Stimulated activated CD8-positive, alpha-beta memory T cell treated with anti-CD3 and anti-CD28 coated beads, Interleukin-2, amount 100 ng/mL, for 1 hour (primary cell): ENCODE results near the gene LTK.

Experiments
- DNase-seq, 2 donors: peaks; one replicate each; pipeline ENCODE4 v3.0.0-alpha.2; 2020; ENCODE audit warnings: low read depth in 2 of 2

Gene LTK

DNA sequence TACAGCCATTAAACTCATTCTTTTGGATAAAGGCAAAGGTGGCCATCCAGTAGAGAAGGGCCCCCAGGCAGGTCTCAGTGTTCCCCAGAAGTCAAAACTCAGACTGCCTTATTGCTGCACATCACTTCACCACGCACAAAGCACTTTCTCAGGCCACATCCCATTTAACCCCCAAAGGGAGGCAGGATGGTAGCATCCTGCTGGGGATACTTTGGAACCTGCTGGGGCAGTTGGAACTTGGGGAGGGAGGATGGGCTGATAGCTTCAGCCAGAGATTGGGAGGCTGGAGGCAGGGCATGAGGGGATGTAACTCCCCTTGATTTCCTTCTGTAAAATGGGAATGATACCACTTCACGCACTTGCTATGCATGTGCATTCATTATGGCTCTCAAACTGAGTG, 15.0 kb downstream of the LTK start:
- no peak for DNase-seq

GRCh38 chr15:41495736-41496599, 17.7 kb downstream of the LTK start:
- no peak for DNase-seq

GRCh38 chr15:41494922-41495735, 18.5 kb downstream of the LTK start:
- DNase-seq, result no peak

DNA sequence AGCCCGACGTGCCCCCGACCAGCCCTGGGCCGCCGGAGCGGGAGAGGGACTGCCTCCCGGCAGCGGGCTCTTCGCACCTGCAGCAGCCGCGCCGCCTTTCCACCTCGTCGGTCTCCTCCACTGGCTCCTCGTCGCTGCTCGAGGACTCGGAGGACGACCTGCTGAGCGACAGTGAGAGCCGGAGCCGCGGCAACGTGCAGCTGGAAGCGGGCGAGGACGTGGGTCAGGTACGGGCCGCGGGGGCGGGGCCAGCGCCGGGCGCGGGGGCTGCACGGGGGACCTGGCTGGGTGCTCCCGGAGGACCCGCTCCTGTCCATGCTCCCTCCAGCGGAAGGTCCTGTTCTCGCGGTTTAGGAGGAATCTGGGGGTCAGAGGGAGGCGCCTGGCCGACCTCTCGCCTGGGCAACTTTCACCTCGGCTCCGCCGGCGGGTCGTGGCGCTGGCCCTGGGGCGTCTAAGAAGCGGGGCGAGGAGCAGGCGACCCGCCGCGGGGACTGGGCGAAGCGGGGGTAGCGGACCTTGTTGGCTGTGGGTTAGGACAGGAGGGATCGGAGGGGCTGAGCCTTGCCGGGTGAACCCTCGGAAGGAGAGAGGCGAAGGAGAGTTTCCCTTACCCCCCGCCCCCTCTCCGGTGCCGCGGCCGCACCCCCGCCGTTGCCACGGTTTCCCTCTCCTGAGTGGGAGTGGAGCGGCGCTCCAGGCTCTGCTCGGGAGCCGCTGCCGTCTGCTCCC, 19.3 kb downstream of the LTK start:
- no peak for DNase-seq

- DNase-seq, result no peak
Measured at GRCh38 chr15:41493902-41494189, 19.8 kb downstream of the LTK start.

DNA sequence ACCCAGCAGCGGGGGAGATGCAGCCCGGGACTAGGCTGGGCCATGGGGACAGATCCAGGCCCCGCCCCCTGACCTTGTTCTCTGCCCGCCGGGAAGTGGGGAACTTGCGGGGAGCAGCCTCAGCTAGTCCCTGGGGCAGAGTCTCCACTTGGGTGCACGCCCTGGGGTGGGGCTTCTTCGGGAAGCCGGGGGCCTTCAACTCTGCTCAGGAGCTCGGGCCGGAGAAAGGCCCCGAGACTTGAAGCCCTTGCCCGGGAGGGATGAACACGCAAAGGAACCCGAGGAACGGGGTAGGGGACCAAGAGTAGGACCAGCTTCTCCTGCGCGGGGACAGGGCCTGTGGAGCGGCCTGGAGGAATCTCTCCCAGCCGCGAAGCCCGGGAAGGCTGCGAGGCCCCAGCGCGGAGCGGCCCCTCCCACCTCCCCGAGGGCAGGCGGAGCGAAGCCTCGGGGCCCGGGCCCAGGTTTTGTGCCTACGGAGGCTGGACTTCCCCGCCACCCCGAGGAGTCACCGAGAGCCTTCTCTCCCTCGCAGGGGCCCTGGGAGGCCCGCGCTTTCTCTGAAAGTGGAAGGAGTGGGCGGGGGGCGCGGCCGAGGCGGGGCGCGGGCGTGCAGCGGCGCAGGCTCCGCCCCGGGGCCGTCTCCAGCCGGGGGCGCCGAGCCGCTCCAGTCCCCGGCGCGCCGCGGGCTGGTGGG, 20.3 kb downstream of the LTK start, which contains the start of gene ITPKA:
TSS of gene ITPKA (plus strand) at position 670 of the 697 bp plus-strand sequence. CDS start 54 bp downstream, outside the sequence.
- peak; percentile 55 to 75 for DNase-seq

- no peak for DNase-seq
Measured at GRCh38 chr15:41492597-41493204, 20.9 kb downstream of the LTK start.

DNA sequence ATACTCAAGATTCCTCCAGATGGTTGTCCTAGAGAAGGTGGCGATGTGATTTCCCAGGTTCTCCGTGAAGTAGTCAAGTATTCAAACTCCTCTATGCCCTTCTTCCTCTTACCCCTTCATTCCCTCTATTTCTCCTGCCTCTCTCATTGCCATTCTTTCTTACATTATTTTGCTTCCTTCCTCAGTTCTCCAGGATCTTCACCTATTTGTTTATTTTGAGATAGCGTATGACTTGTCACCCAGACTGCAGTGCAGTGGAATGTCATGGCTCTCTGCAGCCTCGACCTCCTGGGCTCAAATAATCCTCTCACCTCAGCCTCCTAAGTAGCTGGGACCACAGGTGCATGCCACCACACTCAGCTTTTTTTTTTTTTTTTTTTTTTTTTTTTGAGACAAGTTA, 21.7 kb downstream of the LTK start:
- no peak for DNase-seq

DNA sequence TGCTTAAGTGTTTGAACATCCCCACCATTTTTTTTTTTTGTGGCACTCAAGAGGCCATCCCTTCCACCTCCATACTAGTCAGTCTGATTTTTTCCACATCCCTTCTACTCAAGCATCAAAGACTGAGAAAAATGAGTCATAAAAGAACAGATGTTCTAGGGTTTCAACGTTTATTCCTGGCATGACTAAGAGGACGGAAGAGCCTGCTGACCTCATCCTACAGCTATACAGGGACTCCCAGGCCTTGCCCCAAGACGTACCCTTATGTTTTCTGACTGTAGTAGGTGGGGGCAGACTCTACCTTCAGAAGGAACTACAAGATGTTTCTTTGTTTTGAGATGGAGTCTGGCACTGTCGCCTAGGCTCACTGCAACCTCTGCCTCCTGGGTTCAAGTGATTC, 23.3 kb downstream of the LTK start:
- no peak for DNase-seq

- no peak for DNase-seq
Measured at GRCh38 chr15:41489641-41490040, 24.0 kb downstream of the LTK start.

- no peak for DNase-seq
Measured at GRCh38 chr15:41487802-41488201, 25.8 kb downstream of the LTK start.

DNA sequence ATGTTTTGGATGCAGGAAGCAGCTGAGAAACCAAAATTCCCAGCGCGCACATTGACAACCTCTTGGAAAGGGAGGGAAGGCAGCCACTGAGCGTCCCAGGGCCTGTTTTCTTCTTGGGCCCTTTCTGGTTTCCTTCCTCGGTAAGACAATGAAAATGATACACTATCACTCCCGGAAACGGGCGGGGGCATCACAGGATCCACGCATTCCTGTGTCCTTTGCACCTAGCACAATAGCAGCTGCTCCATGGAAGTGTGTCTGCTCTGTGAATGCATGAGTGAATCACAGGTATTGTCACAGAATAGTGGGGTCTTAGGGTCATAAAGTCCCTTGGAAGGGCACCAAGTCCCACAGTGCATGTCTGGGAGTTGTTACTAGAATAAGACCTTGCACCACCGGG, 26.2 kb downstream of the LTK start:
- no peak for DNase-seq

DNA sequence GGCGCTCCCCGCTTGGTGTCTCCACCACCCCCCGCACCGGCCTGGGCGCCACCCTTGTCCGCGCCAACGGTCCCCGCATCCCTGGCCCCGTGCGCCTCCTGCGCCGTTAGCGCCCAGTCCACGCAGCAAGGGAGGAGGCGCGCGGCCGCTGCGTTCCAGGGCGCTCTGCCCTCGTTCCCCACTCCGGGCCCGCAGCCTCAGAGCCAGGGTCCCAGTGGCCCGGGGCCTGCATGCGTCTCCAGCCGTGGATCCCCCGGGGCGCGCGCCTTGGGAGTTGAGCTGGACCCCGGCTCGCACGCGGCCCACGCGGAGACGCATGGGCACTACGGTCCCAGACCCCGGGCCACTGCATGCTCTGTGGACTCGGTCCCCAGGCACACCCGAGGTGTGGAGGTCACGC, 27.3 kb downstream of the LTK start:
- DNase-seq, result no peak

DNA sequence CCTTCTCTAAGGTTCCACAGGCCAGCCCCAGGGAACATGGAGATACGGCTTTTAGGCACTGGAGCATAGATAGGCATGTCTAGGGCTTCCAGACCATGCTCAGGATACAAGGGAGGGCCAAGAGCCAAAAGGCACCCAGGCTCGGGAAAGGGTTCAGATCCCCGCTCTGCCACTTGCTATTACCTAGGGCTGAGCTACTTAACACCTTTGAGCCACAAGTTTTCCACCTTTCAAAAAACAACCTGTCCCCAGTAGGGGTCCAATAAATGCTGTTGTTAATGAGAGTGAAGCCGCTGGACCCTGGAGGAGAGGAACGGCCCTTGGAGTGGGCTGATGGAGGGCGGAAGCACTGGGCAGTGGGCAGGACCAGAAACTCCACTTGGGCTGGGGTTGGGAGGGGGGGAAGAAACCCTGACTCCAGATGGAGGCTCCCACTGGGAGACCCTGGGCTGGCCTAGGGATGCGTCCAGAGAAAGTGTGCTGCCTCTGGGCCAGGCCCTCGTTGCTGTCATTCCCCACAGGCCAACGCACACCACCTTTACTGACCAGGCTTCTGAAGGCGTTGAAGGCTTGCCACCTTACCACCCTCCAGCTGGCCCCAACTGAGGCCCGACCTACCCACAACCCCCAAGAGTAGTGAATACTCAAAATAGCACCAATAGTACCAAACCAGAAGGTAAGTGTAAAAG, 28.5 kb downstream of the LTK start:
- DNase-seq, result no peak

DNA sequence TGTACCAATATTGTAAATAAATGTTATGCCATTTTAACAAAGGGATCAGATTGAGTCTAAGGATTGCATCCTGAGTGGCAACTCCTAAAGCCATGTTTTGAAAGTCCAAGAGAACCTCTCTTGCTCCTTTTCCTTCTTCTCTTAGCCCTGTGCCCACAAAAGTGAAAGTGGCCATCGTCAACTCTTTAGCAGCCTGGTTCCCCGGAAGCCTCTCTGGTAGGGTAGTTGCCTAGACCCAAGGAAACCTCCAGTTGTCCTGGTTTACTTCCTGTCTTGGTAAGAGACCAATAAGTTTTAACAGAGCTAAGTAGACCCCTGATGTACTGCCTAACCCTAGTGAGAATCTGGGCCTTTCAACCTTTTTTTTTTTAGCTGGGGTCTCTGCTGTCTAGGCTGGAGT, 30.1 kb downstream of the LTK start:
- DNase-seq, result no peak

GRCh38 chr15:41483115-41483514, 30.5 kb downstream of the LTK start:
- DNase-seq, result no peak

DNA sequence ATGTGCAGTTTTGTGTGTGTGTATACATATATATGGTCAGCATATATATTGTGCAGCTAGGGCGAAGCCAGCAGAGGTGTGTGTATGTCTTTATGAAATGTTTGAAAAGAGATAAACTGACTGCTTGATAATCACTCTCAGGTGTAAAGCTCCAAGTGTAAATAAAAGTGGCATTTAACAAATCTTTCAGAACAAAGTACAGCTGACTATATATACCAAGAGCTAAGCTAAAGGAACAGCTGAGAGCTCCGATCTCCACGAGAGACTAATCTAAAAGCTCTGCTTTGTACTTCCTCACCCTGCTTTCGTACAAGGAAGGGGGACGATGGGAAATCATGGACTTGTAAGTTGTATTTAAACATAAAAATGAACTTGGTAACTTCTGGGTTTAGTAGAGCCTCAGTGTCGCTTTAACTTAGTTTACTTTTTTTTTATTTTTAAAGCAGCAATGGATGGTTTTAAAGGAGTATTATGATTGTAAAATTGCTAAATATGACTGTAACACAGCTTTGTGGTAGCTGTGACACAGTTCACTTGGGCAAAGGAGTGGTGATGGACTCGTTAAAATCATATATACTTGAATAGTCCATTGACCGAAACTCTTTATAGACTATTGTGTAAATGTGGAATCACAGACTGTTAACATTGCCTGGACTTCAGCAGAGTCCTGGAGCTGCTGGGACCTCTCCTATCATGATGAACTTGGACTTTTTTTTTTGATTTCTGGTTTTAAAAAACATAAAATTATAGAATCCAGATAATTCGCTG, 31.3 kb downstream of the LTK start:
- DNase-seq, result no peak

GRCh38 chr15:41480396-41481140, 33.1 kb downstream of the LTK start:
- no peak for DNase-seq

- no peak for DNase-seq
Measured at GRCh38 chr15:41476416-41477048, 37.1 kb downstream of the LTK start.
